CD4-positive, alpha-beta T cell treated with Interleukin-2 at 100 ng/mL for 4 hours (primary cell): ENCODE measurements around the gene ZSWIM1.

Experiments used
- DNase-seq: peaks from one replicate; pipeline ENCODE4 v3.0.0-alpha.2; 2020; ENCODE audit warnings: low spot score

ZSWIM1 gene

GRCh38 chr20:45909336-45909808 lies 28.3 kb downstream of the ZSWIM1 start:
- DNase-seq: no peak

- no peak for DNase-seq
These were observed 29.0 kb downstream of the ZSWIM1 start for GRCh38 chr20:45909817-45910669.

GRCh38 chr20:45910670-45911485 lies 29.9 kb downstream of the ZSWIM1 start:
- DNase-seq: peak; percentile 93

GRCh38 chr20:45911486-45912343 lies 30.7 kb downstream of the ZSWIM1 start, which contains the start of gene PLTP:
PLTP (minus strand) TSS chr20:45912155; CDS start chr20:45911452, 703 bp downstream.
- no peak for DNase-seq

- DNase-seq: no peak
These were observed 31.3 kb downstream of the ZSWIM1 start for GRCh38 chr20:45912344-45912682.

GRCh38 chr20:45913116-45913515 lies 32.1 kb downstream of the ZSWIM1 start:
- no peak for DNase-seq

- DNase-seq: no peak
These were observed 36.7 kb downstream of the ZSWIM1 start for GRCh38 chr20:45917790-45918141.

GRCh38 chr20:45918182-45918737 lies 37.2 kb downstream of the ZSWIM1 start:
- no peak for DNase-seq

GRCh38 chr20:45918779-45919537 lies 37.9 kb downstream of the ZSWIM1 start:
- no peak for DNase-seq

GRCh38 chr20:45919542-45920399 lies 38.7 kb downstream of the ZSWIM1 start:
- DNase-seq: no peak

- no peak for DNase-seq
These were observed 39.7 kb downstream of the ZSWIM1 start for GRCh38 chr20:45920462-45921336.

GRCh38 chr20:45921337-45922189 lies 40.5 kb downstream of the ZSWIM1 start:
- no peak for DNase-seq

- no peak for DNase-seq
These were observed 43.6 kb downstream of the ZSWIM1 start for GRCh38 chr20:45924391-45925261.

GRCh38 chr20:45925821-45926506 lies 44.9 kb downstream of the ZSWIM1 start:
- DNase-seq: no peak

- DNase-seq: no peak
These were observed 45.7 kb downstream of the ZSWIM1 start for GRCh38 chr20:45926731-45927070.

GRCh38 chr20:45927071-45927878 lies 46.2 kb downstream of the ZSWIM1 start:
- DNase-seq: no peak
